Fibroblast of skin of right biceps (primary cell): Measurements from ENCODE around the gene SLC49A3.
"Not testable (repeated sequence)": the region's sequence is repeated elsewhere in the genome, so short reads cannot be mapped to it uniquely, and the experiment has no call there.

ENCODE experiments used
- DNase-seq: peaks from one replicate; pipeline ENCODE4 v3.0.0-alpha.2; 2013

The SLC49A3 gene

DNA sequence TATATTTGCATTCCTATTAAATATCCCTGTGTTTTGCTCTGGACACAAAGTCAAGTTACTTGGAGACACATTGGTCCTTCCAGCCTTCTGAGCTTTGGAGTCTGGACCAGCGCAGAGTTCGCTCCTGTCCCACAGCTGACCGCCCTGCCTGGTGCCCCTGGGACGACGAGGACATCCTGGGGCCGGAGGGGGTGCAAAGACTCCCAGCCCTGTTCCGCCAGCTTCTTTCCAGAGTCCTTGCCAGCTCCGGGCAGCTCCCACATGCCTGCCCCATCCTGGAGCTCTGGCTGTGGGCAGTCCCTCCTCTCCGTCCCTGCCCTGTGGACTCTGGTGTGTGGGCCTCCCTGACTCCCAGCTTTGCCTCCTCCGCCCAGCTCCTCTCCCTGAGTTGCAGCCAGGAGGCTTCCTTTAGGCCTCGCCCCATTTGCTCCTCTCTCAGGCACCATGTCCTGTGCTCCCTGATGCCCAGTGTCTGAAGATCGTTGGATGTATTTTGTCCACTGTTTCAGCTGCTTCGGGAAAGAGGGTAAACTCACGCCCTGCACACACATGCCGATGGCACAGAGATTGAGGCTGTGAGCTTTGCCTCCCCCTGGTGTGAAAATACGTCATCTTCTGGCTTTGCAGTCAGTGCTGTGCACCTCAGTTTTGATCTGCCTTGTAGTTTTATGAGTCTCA is 11.8 kb upstream of the SLC49A3 start:
- DNase-seq = no peak

DNA sequence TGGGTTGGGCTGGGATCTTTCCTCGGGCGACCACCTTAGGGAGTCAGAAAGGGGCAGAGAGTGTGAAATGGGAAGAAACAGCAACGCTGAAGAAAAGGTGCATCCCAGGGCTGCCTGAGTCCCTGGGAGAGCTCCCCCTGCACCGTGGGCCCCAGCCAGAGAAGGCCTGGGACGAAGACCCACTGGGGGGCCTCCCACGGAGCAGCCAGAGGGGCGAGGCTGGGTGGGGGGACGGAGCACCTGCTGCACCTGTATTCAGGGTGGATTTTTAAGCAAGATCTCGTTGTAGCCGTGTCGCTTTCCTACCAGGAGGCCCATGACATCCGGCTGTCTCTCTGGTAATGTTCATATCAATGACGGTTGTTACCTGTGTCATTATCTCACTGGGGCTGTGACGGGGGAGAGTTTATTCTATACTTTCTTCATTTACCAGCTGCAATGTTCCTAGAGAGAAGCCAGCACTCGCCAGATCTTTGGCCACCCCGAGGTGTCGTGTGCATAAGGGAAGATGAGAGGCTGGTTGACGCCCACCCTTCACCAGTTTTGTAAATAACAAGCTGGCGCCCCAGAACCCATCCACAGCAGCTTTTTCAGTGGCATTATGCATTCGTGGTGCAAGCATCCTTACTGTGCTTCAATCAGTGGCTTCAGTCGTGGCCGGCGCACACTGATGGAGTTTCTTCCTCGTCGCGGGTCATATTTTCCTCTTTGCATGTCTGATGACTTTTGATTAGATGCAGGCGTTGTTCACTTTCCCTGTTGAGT is 11.0 kb upstream of the SLC49A3 start:
- no peak for DNase-seq

DNA sequence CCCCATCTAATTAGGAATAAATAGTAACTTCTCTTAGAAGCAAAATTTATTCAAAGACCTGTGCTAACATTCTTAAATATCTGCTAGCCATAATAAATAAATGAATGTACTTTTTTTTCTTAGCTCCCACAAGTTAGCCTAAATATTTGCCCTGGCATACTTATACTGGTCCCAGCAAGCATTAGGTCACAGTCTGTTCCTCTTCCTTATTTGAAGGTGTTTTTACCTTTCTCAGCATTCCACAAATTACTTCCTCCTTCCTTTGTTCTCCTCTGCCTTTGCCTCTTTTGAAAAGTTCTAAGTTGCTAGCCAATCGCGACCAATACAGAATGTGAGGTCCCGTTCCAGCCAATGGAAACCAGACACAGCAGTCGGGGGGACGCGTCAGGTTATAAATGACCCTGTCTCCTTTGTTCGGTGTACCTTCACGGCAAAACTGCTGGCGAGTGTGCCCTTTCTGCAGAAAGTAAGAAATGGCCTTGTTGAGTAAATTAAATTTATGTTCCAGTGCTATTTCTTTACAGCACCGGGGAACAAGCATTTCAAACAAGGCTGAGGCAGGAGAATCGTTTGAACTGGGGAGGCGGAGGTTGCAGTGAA is 5.5 kb upstream of the SLC49A3 start:
- DNase-seq = not testable (repeated sequence)

DNA sequence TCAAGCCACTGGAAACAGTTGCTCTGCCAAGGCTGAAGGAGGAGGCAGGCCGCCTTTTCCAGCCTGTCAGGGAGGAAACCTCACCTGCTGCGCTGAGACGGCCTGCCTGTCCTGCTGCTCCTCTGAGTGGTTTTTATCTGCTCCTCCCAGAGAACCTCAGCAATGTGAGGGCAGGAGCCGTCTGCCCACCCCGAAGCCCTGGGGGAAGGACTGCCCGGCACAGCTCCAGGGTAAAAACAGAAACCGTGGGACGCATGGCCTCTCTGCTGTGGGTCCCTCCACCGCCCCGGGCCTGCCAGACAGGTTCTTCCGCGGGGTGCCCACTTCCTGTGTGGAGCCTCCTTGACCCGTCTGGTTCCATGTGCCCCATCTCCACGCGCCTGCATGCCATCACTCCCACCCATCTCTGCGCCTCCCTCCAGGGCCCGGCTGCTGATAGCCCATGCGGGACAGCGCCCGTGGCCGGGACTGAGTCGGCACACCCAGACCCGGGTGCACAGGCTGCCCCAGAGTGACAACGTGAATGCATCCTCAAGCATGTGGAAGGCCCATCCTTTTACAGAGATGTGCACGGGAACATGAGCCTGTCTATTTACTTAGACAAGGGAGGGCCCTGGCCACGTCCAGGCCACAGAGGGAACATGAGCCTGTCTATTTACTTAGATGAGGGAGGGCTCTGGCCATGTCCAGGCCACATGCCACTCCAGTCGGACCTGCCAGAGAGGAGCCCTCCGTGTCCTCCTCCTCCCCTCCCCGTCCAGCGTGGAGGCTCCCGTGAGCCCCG is 4.0 kb upstream of the SLC49A3 start:
- no peak for DNase-seq

DNA sequence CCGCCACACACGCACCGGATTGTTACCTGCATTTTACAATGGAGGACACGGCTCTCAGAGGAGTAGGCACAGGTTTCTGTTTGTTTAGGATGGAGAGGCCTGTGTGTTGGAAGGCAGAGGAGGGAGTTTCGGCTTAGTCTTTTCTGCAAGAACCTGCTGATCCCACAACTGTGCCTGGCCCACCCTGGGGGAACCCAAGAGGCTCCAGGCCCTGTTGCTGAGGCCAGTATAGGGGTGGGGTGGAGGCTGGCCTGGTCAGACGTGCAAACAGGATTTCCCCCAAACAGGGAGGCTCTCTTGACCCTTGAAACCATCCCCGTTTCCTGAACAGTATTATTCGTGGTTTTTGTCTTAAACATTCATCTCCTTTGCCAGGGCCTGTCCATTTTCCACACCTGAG is 772 bp upstream of the SLC49A3 start:
- DNase-seq = no peak

DNA sequence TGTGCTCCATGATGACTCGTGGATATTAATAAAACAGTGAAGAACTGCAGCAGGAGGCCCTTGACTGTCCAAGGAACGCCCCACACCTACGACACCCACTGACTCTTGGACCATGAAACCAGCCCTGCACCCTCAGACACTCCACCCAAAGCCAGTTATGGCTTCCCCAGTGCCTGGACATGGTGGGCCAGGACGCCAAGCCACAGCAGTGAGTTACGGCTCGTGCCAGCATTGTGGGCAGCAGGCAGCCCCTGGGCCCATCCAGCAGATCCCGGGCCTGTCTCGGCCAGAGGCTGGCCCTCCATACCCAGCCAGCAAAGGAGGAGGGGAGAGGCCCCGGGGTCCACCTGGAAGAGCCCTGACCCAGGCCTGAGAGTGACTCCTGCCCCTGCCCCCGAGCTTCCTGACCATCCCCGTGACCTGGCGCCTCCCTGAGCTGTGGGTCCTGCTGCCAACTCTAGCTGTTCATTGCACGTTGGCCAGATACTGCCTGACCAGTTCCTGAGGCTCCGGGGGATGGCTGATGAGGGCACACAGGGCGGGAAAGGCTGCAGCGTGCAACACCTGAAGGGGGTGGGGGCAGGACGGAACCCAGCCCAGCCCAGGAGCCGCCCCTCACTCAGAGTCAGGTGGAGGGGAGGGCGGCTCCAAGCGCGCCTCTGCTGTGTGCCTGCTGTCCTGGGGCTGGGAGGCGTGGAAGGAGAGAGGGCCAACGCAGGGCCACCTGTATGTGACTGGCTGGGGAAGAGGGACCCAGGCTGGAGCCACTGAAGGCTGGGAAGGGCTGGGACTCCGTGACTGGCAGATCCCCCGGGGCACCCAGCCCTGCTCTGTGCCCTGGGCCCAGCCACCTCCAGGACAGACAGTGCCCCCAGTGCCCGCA is 739 bp downstream of the SLC49A3 start:
- no peak for DNase-seq

DNA sequence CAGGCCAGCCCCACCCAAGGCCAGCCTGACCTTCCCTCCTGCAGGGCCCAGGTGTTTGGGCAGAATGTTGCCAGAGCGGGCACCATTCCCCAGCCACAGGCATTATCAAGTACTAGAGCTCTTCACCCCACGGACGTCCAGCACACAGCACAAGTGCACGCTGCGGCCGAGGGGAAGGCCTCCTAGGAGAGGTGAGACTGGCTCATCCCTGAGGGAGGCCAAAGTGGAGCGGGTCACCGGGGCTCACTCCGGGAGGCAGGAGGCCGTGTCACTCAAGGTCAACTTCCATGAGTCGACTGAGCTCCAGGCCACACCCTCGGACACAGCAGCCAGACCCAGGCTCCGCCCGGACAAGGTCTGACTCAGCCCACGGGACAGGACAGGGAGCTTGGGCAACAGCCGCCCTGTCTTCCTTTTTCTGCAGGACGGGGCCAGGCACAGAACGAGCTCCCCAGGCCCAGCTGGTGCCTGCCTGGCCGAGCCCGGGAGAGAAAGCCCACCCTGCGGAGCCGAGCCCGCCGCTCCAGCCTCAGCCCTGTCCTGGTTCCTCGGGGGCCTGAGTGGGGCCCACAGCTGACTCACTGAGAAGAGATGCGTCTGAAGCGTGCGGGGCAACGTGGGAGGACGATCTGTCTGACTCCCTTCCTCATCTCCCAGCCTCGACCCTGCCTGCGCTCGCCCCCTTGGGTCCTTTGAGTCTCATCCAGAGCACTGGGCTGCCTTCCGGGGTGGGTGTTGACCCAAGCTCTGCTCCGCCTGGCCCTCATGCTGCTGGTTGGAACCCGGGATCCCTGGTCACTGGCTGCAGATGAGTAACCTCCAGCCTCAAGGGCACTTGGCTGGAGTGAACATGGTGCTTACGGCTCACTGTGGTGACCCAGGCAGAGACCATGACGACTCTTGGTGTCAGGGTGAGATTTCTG is 1.6 kb downstream of the SLC49A3 start:
- DNase-seq = peak; percentile 54

DNA sequence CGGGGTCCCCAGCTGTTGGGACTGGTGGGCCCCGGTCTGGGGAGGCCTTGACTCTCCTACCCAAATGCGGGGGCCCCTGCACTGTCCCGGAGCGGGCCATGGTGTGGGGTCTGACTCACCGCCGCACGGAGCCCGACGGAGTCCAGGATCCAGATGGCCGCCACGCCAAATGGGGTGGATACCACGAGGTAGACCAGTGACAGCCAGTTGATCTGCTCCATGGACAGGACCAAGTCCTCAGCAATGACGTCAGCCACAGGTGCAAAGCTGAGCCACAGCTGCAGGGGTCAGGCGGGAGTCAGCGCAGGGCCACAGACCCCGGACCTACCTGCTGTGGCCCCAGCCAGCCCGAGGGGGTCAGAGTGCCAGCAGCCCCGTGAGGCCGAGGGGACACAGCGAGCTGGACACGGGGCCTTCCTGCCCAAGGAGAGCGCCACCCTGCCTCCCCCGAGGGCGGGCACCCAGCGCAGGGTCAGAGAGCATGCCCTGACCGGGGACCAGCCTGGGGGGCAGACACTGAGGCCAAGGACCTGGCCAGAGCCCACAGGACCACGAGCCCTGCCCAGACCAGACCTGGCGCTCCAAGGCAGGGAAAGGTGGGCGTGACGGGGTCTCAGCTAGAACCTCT is 2.4 kb downstream of the SLC49A3 start:
- no peak for DNase-seq

DNA sequence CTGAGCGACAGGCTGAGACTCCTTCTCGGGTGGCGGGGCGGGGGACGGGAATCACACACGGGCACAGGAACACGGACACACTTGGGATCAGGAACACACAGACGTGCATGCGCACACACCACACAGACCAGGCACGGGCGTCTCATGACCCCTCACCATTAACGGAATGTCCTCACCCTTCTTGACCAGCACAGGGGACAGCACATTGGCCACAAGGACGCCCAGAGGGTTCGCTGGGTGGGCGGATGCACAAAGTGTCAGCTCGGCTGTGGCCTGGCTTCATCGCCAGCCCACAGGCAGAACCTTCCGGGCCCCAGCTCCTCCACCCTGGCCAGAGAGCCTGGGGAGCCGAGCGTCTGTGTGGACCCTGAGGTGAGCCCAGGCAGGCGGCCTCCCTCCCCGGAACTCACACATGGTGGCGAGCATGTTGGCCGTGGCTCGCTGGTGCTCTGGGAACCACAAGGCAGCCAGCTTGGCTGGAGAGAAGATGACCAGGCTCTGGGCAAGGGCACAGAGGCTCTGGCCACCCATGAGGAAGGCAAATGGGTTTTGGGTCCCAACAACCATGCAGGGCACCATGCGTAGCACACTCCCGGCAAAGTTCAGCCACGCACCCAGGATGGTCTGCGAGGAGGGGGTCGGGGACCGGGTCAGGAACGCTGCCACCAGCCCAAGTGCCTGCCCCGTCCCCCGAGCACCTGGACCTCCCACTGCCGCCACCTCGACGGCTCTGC is 3.1 kb downstream of the SLC49A3 start:
- no peak for DNase-seq

DNA sequence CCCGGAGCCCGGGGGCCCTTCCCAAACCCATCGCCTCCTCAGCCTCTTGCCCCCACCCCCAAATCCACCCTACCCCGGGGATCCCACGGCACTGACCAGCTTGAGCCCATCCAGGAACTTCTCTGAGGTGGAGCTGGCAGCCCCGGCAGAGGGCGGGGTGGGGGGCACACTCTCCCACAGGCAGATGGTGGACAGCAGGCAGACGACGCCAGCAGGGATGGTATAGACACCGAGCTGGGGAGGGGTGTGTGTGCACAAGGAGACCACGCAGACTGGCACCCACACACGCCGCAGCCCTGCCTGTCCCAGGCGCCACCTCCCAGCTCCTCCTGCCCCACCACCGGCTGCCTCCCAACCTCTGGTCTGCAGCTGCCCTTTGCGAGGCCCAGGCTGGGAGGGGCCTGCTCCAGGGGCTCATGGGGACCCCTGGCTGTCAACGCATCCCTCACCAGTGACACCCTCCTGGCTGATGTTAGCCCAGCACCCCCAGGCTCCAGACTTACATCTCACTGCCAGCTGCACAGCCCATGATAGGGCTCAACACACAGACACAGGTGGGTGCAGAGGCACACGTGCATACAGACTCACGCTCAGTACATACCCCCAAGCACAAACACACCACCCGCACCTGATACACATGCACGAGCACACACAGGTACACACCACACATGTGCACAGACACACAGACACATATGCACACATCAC is 4.2 kb downstream of the SLC49A3 start:
- no peak for DNase-seq

DNA sequence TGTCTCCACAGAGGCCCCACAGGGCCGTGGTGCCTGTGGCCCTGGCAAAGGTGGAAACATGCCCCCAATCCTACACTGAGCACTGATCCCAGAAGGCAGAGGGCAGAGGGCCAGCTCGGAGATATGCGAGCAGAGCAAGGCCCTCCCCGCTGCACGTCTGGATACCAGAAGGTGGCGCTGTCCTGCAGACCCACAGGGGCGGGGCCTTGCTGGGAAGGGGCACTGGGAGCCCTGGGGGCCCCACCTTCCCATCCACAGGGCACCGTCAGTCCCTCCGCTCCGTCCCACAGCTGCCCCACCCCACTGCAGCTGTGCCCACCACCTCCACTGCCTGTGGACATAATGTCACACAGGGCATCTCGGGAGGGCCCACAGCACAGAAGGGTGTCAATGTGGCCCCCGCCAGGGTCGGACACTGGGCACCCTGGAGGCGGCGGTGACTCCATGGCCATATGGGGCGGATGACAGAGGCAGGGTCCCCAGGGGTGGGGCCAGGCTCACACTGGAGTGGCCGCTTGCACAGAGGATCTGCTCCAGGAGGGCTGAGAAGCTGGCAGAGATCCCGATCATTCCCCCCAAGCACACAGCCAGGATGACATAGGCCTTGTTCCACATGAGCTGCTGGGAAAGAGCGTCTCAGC is 4.8 kb downstream of the SLC49A3 start:
- peak; percentile 52 for DNase-seq

DNA sequence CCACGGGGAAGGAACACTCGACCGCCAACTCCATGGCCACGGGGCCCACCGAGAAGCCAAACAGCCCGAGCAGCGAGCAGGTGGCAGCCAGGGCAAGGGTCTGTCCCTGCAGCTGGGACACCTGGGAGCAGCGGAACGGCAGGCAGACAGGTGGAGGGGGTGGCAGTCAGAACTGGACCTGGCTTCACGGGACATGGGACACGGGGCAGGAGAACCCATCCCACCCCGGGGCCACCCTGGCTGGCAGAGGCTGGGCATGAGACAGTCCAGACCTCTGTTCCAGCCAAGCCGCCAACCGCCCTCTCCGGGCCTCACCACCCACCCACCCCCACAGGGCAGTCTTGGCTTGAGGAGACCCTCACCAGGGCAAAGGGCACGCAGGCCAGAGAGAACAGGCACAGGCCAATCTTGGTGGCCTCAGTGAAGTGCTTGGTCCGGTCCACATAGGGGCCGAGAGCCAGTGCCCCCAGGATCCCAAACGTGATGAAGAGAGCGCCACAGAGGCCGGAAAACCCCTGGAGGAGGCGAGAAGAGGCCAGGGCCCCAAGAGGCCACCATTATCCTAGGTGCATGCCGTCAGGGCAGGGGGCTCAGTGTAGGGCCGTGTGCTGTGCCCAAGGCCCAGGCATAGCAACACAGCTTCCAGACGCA is 5.6 kb downstream of the SLC49A3 start:
- DNase-seq = no peak

DNA sequence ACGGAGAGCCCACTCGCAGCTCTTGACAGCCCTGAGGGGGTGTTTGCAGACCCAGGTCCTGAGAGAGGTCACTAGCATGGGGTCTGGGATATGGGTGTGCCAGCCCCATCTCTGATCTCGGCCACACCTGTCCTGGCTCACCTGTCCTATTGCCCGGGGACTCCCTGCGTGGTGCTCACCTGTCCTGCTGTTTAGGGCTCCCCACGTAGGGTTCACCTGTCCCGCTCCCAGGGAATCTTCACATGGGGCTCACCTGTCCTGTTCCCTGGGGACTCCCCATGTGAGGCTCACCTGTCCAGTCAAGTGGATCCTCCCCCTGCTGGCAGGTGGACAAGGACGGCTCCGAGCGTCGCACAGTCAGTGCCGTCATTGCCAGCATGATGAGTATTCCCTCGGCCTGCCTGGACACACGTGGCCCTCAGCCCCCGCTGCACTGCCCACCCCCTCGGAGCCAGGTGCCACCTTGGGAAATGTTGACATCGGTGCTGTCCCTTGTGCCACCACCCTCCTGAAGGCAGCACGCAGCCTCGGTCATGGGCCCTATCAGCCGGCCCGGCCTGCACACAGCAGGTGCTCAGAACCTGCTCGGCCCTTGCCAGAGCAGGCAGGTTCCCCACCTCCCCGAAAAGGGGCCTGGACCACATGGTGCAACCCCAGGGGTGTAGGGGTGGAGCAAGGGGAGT is 6.3 kb downstream of the SLC49A3 start:
- no peak for DNase-seq

DNA sequence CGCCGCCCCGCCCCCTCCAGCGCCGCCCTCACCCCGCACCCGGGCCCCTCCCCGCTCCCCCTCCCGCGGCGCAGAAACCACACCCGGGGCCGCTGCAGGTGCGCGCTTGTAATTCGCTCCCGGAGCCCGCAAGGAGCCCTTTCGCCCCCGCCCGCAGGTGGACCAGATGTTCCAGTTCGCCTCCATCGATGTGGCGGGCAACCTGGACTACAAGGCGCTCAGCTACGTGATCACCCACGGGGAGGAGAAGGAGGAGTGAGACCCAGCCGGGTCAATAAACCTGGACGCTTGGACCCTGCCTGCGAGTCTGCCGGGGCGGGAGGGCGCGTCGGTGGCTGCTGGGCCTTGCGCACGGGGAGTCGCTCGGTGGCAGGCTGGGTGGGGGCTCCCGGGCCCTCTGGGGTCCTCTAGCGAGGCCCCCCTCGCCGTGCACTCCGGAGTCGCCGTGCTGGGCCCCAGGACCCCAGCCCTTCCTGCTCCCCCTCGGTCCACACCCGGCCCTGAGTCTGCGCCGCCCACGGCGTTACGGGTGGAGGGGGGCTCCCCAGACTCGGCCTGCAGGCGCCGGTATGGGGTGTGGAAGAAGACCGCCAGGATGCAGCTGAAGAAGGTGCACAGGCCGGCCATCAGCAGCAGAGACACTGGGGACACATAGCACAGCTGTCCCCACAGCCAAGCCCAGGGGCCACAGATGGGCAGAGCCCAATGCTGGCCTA is 7.1 kb downstream of the SLC49A3 start:
- DNase-seq = no peak

DNA sequence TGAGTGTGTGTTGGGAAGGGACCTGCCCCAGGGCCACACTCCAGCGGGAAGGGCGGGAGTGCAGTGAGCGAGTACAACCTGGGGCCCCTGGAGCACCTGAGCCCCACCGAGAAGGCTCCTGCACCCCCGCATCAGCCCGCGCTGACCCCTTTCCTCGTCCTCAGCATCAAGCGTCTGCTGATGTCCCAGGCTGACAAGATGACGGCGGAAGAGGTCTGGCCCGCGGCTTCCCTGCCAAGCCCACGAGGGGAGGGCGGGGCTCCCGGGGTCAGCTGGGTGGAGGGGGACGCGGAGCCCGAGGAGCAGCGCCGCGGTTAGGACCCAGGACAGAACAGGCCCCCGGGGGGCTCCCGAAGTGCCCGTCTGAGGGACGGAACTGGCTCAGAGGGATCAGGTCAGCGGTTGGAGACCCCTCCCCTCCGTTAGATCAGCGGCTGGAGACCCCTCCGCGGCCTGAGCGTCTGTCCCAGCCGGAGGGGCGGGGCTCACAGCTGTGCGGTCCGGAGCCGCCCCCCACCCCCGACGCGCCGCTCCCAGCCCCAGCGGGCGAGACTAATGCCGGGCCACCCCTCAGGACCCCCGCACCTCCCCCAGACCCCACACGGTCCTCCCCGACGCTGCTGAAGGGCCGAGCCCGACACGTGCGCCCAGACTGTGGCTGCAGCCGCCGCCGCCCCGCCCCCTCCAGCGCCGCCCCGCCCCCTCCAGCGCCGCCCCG is 7.9 kb downstream of the SLC49A3 start:
- peak; percentile 35 for DNase-seq

DNA sequence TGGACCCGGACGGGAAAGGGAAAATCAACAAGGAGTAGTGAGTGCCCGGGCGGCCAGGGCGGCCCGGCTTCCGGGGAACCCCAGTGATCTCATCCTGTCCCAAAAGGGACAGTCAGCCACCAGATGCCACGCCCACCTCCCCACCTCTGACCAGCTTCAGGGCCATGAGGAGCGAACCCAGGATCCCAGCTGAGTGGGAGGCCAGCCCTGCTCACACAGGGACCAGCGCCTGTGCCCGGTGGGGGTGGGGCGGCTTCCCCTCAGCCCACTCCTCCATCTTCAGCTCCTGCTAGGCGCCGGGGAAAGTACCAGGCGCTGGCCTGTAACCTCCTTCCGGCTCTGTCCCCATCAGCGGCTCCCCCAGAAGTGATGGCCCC is 8.4 kb downstream of the SLC49A3 start:
- DNase-seq = no peak
